Activated T-cell treated with anti-CD3 and anti-CD28 coated beads, Interleukin-2, amount 50 U/mL, for 24 hours (primary cell): ENCODE measurements around the gene HOXB4.

Experiments used
- DNase-seq: peaks from one replicate; pipeline ENCODE4 v3.0.0-alpha.2; 2020
- H3K27ac Mint-ChIP-seq: 2 replicates; pipeline ENCODE4 v1.8.0; 2020; ENCODE audit warnings: mild to moderate bottlenecking, mixed read lengths
- H3K27me3 Mint-ChIP-seq: 2 replicates; pipeline ENCODE4 v1.8.0; 2020; ENCODE audit warnings: mixed read lengths
- H3K36me3 Mint-ChIP-seq: 2 replicates; pipeline ENCODE4 v1.8.0; 2020; ENCODE audit warnings: low read depth, mixed read lengths
- H3K4me1 Mint-ChIP-seq: 2 replicates; pipeline ENCODE4 v1.8.0; 2020; ENCODE audit warnings: low read depth, mixed read lengths
- H3K4me3 Mint-ChIP-seq: 2 replicates; pipeline ENCODE4 v1.8.0; 2020; ENCODE audit warnings: mild to moderate bottlenecking, moderate library complexity, mixed read lengths
- H3K9me3 Mint-ChIP-seq: 2 replicates; pipeline ENCODE4 v1.8.0; 2020; ENCODE audit warnings: mixed read lengths

Gene HOXB4

GRCh38 chr17:48589831-48590606 is 11.9 kb upstream of the HOXB4 start, which contains the start of gene HOXB3:
TSS of gene HOXB3 (minus strand) at chr17:48590241. CDS start at chr17:48552474, 37,767 bp downstream.
- no peak for DNase-seq
- Mint-ChIP-seq H3K4me1 (peaks cover 46% of the 10 kb centered on the region), H3K4me3 (no peak within 1 kb of the TSS), H3K36me3 (peaks cover 2% of the 10 kb centered on the region), H3K27ac (no peak within 1 kb of the TSS), H3K9me3 (no peaks in the 10 kb centered on the region), H3K27me3 (peaks cover 99% of the 10 kb centered on the region)

DNA sequence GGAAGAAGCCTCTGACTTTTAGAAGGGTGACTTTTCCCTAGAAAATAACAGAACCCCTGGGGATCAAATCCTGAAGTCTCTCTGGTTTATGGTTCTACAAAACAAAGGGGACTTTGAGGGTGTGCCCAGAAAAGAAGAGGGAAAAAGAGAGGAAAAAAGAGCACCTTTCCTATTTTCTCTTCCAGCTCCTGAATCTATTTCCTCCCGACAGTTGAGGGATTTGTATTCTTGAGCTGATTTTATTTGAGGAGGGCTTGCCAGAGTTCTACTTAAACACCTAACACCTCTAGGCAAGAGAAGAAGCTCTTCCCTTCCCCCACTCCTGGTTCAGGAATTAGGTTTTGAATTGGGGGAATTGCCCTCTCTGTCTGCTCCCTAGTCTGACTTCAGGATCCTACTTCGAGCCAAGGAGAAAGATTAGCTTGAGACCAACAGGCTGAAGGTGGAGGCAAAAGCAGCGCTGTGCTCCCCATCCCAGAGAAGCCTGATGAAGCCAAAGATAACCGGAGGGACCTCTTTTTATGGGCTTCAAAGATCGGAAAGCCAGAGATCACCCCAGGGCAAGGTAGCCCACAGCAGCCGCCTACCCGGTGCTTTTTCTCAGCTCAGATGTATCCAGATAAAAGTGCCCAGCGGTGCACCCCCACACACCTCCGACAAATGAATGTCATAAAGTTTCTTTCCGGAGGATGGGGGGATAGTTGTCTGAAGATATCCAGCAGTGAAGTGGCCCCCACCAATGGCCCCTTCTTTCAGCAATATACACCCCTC is 11.1 kb upstream of the HOXB4 start:
- no peak overlapping the region for H3K27ac Mint-ChIP-seq
- peaks cover 2% of the 10 kb centered on the region for H3K36me3 Mint-ChIP-seq
- peaks cover 49% of the 10 kb centered on the region for H3K4me1 Mint-ChIP-seq
- DNase-seq: no peak
- peaks cover 99% of the 10 kb centered on the region for H3K27me3 Mint-ChIP-seq
- no peak overlapping the region for H3K4me3 Mint-ChIP-seq
- no peaks in the 10 kb centered on the region for H3K9me3 Mint-ChIP-seq

GRCh38 chr17:48588528-48588927 is 10.4 kb upstream of the HOXB4 start:
- Mint-ChIP-seq H3K9me3 (no peaks in the 10 kb centered on the region), H3K27ac (no peak overlapping the region), H3K27me3 (peaks cover 99% of the 10 kb centered on the region), H3K4me3 (no peak overlapping the region), H3K4me1 (peaks cover 43% of the 10 kb centered on the region), H3K36me3 (peaks cover 2% of the 10 kb centered on the region)
- no peak for DNase-seq

GRCh38 chr17:48588074-48588415 is 9.9 kb upstream of the HOXB4 start:
- peaks cover 2% of the 10 kb centered on the region for H3K36me3 Mint-ChIP-seq
- no peak overlapping the region for H3K27ac Mint-ChIP-seq
- no peak overlapping the region for H3K4me3 Mint-ChIP-seq
- H3K27me3 Mint-ChIP-seq: peaks cover 99% of the 10 kb centered on the region
- no peaks in the 10 kb centered on the region for H3K9me3 Mint-ChIP-seq
- peaks cover 38% of the 10 kb centered on the region for H3K4me1 Mint-ChIP-seq
- no peak for DNase-seq

DNA sequence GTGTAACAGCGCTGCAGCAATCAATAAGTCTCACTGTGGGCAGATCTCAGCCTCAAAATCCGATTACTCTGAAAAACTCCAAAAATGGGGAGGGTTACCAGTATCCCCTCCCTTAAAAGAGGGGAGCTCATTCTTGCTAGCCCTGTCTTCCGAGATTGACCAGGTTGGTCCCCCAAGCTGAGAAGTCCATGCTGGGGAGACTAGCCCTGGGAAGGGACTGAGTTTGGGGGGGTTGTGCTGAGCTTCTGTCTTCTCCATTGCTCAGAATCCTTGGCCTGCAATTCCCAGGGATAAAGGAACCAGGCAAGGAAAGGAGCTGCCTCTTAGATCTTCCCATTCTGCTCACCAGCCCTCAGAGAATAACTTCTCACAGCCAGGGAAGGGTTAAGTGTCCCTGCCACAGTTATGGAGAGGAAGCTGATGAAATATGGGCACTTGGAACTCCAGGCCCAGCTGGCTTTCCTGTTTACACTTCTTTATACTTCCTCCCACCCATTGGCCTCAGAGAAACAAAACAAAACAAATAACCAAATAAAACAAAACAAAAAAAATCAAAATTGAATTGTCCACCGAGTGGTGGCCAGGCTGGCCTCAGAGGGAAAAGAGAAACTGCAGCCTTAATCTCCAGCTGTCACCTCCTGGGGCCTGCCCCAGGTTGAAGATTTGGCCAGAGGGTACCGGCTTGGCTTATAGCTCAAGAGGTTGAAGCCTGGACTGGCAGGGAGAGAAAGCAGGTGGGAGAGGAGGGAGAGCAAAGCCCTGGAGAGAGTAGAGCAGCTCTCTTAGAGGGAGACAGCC is 9.3 kb upstream of the HOXB4 start:
- no peak overlapping the region for H3K4me3 Mint-ChIP-seq
- peaks cover 35% of the 10 kb centered on the region for H3K4me1 Mint-ChIP-seq
- H3K27ac Mint-ChIP-seq: no peak overlapping the region
- no peak for DNase-seq
- H3K9me3 Mint-ChIP-seq: no peaks in the 10 kb centered on the region
- peaks cover 2% of the 10 kb centered on the region for H3K36me3 Mint-ChIP-seq
- H3K27me3 Mint-ChIP-seq: peaks cover 99% of the 10 kb centered on the region

DNA sequence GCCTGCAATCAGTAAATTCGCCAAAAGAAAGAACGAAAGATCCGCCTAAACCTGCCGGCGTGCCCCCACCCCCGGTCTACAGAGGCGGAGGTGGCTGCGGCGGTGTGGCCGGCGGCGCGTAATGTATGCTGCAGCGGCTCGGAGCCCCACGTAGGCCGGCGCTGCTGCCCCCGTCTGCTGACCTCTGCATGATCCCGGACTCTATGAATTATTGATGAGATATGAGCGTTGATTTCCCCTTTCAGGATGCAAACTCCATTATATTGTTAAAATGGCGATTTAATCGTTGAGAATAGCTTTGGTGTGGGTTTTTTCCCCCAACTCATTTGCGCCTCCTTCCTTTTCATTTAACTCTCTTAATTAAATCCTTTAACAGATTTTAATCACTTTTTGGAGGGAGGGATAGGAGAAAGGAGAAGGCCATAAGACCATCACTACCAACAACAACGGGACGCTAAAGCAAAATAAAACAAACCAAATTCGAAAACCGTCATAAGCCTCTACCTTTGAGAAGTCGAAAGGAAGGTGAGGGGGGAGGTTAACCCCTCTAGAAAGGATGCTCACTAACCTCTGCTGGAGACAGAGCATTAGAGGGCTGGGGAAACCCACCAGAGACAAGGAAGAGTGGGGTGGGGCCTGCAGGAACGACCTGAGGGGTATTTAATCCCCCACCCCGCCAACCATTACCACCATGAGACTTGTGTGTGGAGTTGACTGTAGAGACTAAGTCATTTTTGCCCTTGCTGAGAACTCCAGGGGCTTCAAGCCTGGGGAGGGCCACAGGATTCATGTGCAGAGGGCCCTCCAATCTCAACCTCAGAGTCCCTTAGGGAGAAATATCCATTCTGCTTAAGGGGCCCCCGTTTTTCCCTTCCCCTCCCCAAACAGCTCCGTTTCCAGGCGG is 8.5 kb upstream of the HOXB4 start:
- Mint-ChIP-seq H3K27ac (no peak overlapping the region), H3K9me3 (no peaks in the 10 kb centered on the region), H3K4me1 (peaks cover 35% of the 10 kb centered on the region), H3K4me3 (peak overlapping the region; percentile 85), H3K27me3 (peaks cover 98% of the 10 kb centered on the region), H3K36me3 (peaks cover 2% of the 10 kb centered on the region)
- DNase-seq: peak; percentile 51

- Mint-ChIP-seq H3K4me1 (peaks cover 46% of the 10 kb centered on the region), H3K9me3 (no peaks in the 10 kb centered on the region), H3K4me3 (no peak overlapping the region), H3K27ac (no peak overlapping the region), H3K36me3 (peaks cover 2% of the 10 kb centered on the region), H3K27me3 (peaks cover 98% of the 10 kb centered on the region)
- no peak for DNase-seq
Observed at GRCh38 chr17:48584223-48584741, 6.1 kb upstream of the HOXB4 start.

- DNase-seq: no peak
- Mint-ChIP-seq H3K4me1 (peaks cover 51% of the 10 kb centered on the region), H3K27me3 (peaks cover 98% of the 10 kb centered on the region), H3K4me3 (no peak overlapping the region), H3K9me3 (no peaks in the 10 kb centered on the region), H3K27ac (no peak overlapping the region), H3K36me3 (peaks cover 2% of the 10 kb centered on the region)
Observed at GRCh38 chr17:48583708-48584222, 5.6 kb upstream of the HOXB4 start.

GRCh38 chr17:48582750-48583069 is 4.6 kb upstream of the HOXB4 start:
- Mint-ChIP-seq H3K27me3 (peaks cover 93% of the 10 kb centered on the region), H3K9me3 (no peaks in the 10 kb centered on the region), H3K4me3 (peak overlapping the region; percentile 57), H3K27ac (no peak overlapping the region), H3K4me1 (peaks cover 55% of the 10 kb centered on the region), H3K36me3 (peaks cover 2% of the 10 kb centered on the region)
- DNase-seq: no peak

GRCh38 chr17:48579760-48580554 is 1.8 kb upstream of the HOXB4 start:
- Mint-ChIP-seq H3K4me3 (peak overlapping the region; percentile 11), H3K27me3 (peaks cover 82% of the 10 kb centered on the region), H3K4me1 (peaks cover 52% of the 10 kb centered on the region)

GRCh38 chr17:48579471-48579759 is 1.3 kb upstream of the HOXB4 start:
- Mint-ChIP-seq H3K36me3 (no peaks in the 10 kb centered on the region), H3K27me3 (peaks cover 78% of the 10 kb centered on the region), H3K4me3 (peak overlapping the region; percentile 83), H3K4me1 (peaks cover 50% of the 10 kb centered on the region), H3K9me3 (no peaks in the 10 kb centered on the region), H3K27ac (no peak overlapping the region)
- no peak for DNase-seq

More at GRCh38 chr17:48579760-48580554, 1.8 kb upstream of the HOXB4 start:
- H3K9me3 Mint-ChIP-seq: no peaks in the 10 kb centered on the region
- no peaks in the 10 kb centered on the region for H3K36me3 Mint-ChIP-seq
- H3K27ac Mint-ChIP-seq: no peak overlapping the region
- no peak for DNase-seq

GRCh38 chr17:48578616-48579470 is 693 bp upstream of the HOXB4 start:
- Mint-ChIP-seq H3K36me3 (no peaks in the 10 kb centered on the region), H3K27ac (peak overlapping the region; percentile 37), H3K9me3 (no peaks in the 10 kb centered on the region), H3K4me1 (peaks cover 50% of the 10 kb centered on the region), H3K4me3 (peak overlapping the region; percentile 83), H3K27me3 (peaks cover 76% of the 10 kb centered on the region)
- no peak for DNase-seq
